ENCODE measurements around the gene LELP1. TPM values are rescaled to one million over a fixed set of nuclear protein-coding genes. Genes with fewer than 3 reads are reported as not detected.

LELP1 gene
- total and polyA plus RNA-seq, 8 donors = not detected

GRCh38 chr1:153253076-153253475, 49.8 kb downstream of the LELP1 start:
- H3K27ac ChIP-seq = no peak overlapping the region
- H3K9me3 ChIP-seq = no peaks in the 10 kb centered on the region
- DNase-seq = no peak
- H3K4me1 ChIP-seq = no peaks in the 10 kb centered on the region
- H3K4me3 ChIP-seq = no peak overlapping the region
- H3K36me3 ChIP-seq = no peaks in the 10 kb centered on the region
- 46 to 88% (median 59%) methylated on average over 2 of the region's 2 CpGs for WGBS, 5 donors
- intact Hi-C loops (cut with DNase I; ENCODE audit: low total_unique reads) = no loop called here
- peaks cover 0 to 38% (median 0%) of the 10 kb centered on the region in 3 donors for H3K27me3 ChIP-seq
- TF ChIP-seq POLR2A (IDR thresholded peaks at IDR 0.05) (no peak), CTCF (IDR thresholded peaks at IDR 0.05) (no peak)

GRCh38 chr1:153253693-153254092, 50.5 kb downstream of the LELP1 start:
- Histone ChIP-seq H3K27ac (no peak overlapping the region), H3K27me3 (peaks cover 0 to 34% (median 0%) of the 10 kb centered on the region in 3 donors), H3K4me1 (no peaks in the 10 kb centered on the region), H3K36me3 (no peaks in the 10 kb centered on the region), H3K4me3 (no peak overlapping the region), H3K9me3 (no peaks in the 10 kb centered on the region)
- intact Hi-C loops (cut with DNase I; ENCODE audit: low total_unique reads) = no loop called here
- no peak for DNase-seq
- TF ChIP-seq POLR2AphosphoS5 (IDR thresholded peaks at IDR 0.05) (no peak), CTCF (IDR thresholded peaks at IDR 0.05) (no peak), EP300 (IDR thresholded peaks at IDR 0.05) (no peak), POLR2A (IDR thresholded peaks at IDR 0.05) (no peak)
- 29 to 57% (median 50%) methylated on average over 1 of the region's 1 CpG for WGBS, 5 donors

Other genes starting within 250 kb of the LELP1 start
- gene SPRR4, start 232.8 kb upstream of the LELP1 start, total RNA-seq = not detected
- gene SPRR4, start 232.8 kb upstream of the LELP1 start, polyA plus RNA-seq = not detected
- not detected for gene SPRR1A, start 219.3 kb upstream of the LELP1 start, total RNA-seq
- 100 to 1,000 TPM in 1 of 3 donors, not detected in 2; 123 TPM for gene SPRR1A, start 219.3 kb upstream of the LELP1 start, polyA plus RNA-seq
- gene SPRR3, start 201.7 kb upstream of the LELP1 start, total RNA-seq = 1 to 10 TPM in 1 of 5 donors, not detected in 4; 3.1 TPM
- gene SPRR3, start 201.7 kb upstream of the LELP1 start, polyA plus RNA-seq = 100 to 1,000 TPM in 1 of 3 donors, 10 to 100 TPM in 1, not detected in 1; 12.8 to 932 TPM
- not detected for gene SPRR1B, start 172.2 kb upstream of the LELP1 start, total RNA-seq
- 100 to 1,000 TPM in 1 of 3 donors, 1 to 10 TPM in 1, not detected in 1; 6.1 to 122 TPM for gene SPRR1B, start 172.2 kb upstream of the LELP1 start, polyA plus RNA-seq
- gene SPRR2D, start 162.3 kb upstream of the LELP1 start, total RNA-seq = not detected
- 10 to 100 TPM in 1 of 3 donors, not detected in 2; 68.2 TPM for gene SPRR2D, start 162.3 kb upstream of the LELP1 start, polyA plus RNA-seq
- gene SPRR2A, start 145.9 kb upstream of the LELP1 start, total RNA-seq = not detected
- gene SPRR2A, start 145.9 kb upstream of the LELP1 start, polyA plus RNA-seq = 100 to 1,000 TPM in 1 of 3 donors, 1 to 10 TPM in 2; 1.9 to 190 (median 2.7) TPM
- gene SPRR2B, start 131.8 kb upstream of the LELP1 start, total RNA-seq = not detected
- under 1 TPM in 1 of 3 donors, not detected in 2; 0.55 TPM for gene SPRR2B, start 131.8 kb upstream of the LELP1 start, polyA plus RNA-seq
- gene SPRR2E, start 108.9 kb upstream of the LELP1 start, total RNA-seq = 10 to 100 TPM in 1 of 5 donors, not detected in 4; 54.8 TPM
- 10 to 100 TPM in 1 of 3 donors, not detected in 2; 27.4 TPM for gene SPRR2E, start 108.9 kb upstream of the LELP1 start, polyA plus RNA-seq
- gene SPRR2F, start 89.9 kb upstream of the LELP1 start, total RNA-seq = not detected
- gene SPRR2F, start 89.9 kb upstream of the LELP1 start, polyA plus RNA-seq = 10 to 100 TPM in 1 of 3 donors, 1 to 10 TPM in 1, under 1 TPM in 1; 0.62 to 11.5 (median 1.5) TPM
- gene SPRR2G, start 52.5 kb upstream of the LELP1 start, total RNA-seq = not detected
- under 1 TPM in 1 of 3 donors, not detected in 2; 0.75 TPM for gene SPRR2G, start 52.5 kb upstream of the LELP1 start, polyA plus RNA-seq
- gene PRR9, start 14.2 kb downstream of the LELP1 start, total RNA-seq = not detected
- gene PRR9, start 14.2 kb downstream of the LELP1 start, polyA plus RNA-seq = not detected
- not detected for gene LORICRIN, start 56.3 kb downstream of the LELP1 start, total RNA-seq
- gene LORICRIN, start 56.3 kb downstream of the LELP1 start, polyA plus RNA-seq = not detected
- gene PGLYRP3, start 109.5 kb downstream of the LELP1 start, total RNA-seq = not detected
- gene PGLYRP3, start 109.5 kb downstream of the LELP1 start, polyA plus RNA-seq = 1 to 10 TPM in 1 of 3 donors, not detected in 2; 1.6 TPM
- gene PGLYRP4, start 145.4 kb downstream of the LELP1 start, total RNA-seq = not detected
- gene PGLYRP4, start 145.4 kb downstream of the LELP1 start, polyA plus RNA-seq = 1 to 10 TPM in 1 of 3 donors, not detected in 2; 4.3 TPM
- gene S100A9, start 154.4 kb downstream of the LELP1 start, total RNA-seq = 100 to 1,000 TPM in 3 of 5 donors, 10 to 100 TPM in 1, not detected in 1; 17.4 to 298 (median 146) TPM
- 1,000 to 10,000 TPM in 1 of 3 donors, 100 to 1,000 TPM in 2; 276 to 9,878 (median 780) TPM for gene S100A9, start 154.4 kb downstream of the LELP1 start, polyA plus RNA-seq
- gene S100A12, start 172.2 kb downstream of the LELP1 start, total RNA-seq = 1 to 10 TPM in 1 of 5 donors, not detected in 4; 9.0 TPM
- gene S100A12, start 172.2 kb downstream of the LELP1 start, polyA plus RNA-seq = 10 to 100 TPM in 2 of 3 donors, 1 to 10 TPM in 1; 8.2 to 58.3 (median 23.5) TPM
- gene S100A8, start 187.6 kb downstream of the LELP1 start, total RNA-seq = 10 to 100 TPM in 4 of 5 donors, not detected in 1; 16.8 to 86.4 (median 38.1) TPM
- over 10,000 TPM in 1 of 3 donors, 100 to 1,000 TPM in 2; 144 to 21,822 (median 281) TPM for gene S100A8, start 187.6 kb downstream of the LELP1 start, polyA plus RNA-seq
- not detected for gene S100A7A, start 213.1 kb downstream of the LELP1 start, total RNA-seq
- gene S100A7A, start 213.1 kb downstream of the LELP1 start, polyA plus RNA-seq = under 1 TPM in 1 of 3 donors, not detected in 2; 0.20 TPM

Data from stomach (tissue), 9 donors.